GM21515 (cell line): ENCODE data around the gene TEX44.

Source experiments
- ATAC-seq: cut with Tn5 transposase; IDR thresholded peaks from one replicate; pipeline ENCODE4 v1.9.1; 2021; ENCODE audit not compliant: unreplicated experiment

The TEX44 gene

GRCh38 chr2:231604685-231605606, 12.3 kb downstream of the TEX44 start:
- peak; percentile 79 for ATAC-seq

DNA sequence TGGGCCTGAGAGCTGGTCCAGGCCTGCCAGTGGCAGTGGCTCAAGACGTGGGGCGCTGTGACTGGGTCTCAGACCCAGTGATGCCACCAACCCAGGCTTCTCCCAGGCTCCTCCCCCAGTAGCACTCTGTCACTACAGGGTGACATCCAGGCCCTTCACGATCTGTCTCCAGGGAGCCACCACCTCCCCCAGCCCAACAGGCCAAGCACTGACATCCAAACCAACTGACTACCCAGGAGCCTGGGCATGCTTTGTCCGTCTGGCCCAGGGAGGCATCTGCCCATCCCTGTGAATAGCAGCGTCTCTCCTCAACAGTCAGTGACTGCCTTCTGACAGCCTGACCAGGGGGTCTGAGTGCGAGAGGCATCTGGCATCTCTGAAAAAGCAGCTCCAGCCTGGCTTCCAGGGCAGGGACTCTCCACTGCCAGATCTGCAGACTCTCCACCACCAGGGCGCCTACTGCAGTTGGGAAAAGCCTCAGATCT, 13.0 kb downstream of the TEX44 start:
- ATAC-seq: no peak

DNA sequence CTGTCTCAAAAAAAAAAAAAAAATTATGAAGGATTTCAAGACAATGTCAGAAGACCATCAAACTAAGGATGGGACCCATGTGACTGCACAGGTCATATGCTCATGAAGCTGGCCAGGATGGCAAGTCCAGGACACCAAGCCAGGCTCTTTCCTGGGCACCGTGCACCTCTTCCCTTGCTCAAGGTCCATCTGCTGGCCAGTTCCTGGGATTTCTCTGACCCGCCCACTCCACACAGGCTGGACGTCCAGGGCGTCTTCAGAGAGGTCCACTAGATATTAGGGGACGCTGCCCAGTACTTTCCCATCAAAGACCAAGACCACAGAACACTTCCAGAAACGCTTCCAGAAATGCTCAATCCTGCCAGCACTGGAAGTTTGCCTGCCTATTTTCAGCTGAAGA, 14.3 kb downstream of the TEX44 start:
- ATAC-seq: no peak

DNA sequence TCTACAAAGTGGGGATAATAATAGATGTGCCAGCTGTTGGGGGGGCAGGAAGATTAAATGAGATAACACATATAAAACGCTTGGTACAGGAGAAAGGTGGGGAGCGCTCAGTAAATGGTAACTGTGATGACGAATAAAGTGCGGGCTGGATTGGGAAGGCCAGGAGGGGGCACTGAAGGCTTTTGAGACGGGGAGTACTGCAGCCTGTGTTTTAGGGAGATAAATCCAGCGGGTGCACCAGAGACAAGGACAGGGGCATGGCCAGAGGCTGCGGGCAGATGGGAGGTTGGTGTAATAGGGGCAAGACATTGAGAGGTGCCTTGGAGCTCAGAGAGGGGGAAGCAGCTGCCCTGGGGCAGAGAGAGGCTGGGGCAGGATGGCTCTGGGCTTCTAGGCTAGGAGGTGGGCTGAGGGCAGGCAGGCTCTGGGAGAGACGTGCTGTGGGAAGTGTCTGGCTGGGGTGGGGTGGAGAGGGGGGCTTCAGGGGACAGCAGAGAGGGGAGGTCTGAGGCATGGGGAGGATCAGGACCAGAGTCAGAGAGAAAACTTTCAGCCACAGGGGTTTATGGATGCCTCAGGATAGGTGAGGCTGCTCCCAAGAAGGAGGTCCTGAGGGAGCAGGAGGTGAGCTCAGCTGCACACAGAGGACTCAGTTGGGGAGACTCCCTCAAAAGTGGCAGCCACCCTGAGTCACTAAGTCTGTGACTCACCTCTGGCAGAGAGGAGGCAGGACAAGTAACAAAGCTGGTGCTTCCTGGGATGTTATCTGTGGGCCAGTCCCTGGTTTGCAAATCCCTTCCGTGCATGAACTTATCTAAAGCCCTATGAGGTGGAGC, 18.8 kb downstream of the TEX44 start:
- no peak for ATAC-seq

GRCh38 chr2:231612109-231612455, 19.4 kb downstream of the TEX44 start:
- no peak for ATAC-seq

- peak; percentile 38 for ATAC-seq
These were observed 20.0 kb downstream of the TEX44 start for GRCh38 chr2:231612456-231613330.

DNA sequence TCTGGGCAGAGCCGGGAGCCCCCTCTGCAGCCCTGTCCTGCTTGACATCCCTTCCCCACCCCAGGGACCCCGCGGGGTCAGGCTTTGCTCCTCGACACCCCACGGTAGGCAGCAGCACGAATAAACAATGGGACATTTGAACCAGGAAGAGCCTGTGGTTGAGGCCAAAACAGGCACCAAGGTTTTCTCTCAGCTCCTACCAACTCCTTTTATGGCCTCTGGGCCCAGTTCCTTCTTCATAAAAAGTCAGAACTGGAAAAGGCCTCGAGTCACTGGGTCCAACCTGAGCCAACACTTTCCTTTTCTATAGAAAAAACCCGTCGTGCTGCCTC, 20.6 kb downstream of the TEX44 start:
- peak; percentile 3 for ATAC-seq

DNA sequence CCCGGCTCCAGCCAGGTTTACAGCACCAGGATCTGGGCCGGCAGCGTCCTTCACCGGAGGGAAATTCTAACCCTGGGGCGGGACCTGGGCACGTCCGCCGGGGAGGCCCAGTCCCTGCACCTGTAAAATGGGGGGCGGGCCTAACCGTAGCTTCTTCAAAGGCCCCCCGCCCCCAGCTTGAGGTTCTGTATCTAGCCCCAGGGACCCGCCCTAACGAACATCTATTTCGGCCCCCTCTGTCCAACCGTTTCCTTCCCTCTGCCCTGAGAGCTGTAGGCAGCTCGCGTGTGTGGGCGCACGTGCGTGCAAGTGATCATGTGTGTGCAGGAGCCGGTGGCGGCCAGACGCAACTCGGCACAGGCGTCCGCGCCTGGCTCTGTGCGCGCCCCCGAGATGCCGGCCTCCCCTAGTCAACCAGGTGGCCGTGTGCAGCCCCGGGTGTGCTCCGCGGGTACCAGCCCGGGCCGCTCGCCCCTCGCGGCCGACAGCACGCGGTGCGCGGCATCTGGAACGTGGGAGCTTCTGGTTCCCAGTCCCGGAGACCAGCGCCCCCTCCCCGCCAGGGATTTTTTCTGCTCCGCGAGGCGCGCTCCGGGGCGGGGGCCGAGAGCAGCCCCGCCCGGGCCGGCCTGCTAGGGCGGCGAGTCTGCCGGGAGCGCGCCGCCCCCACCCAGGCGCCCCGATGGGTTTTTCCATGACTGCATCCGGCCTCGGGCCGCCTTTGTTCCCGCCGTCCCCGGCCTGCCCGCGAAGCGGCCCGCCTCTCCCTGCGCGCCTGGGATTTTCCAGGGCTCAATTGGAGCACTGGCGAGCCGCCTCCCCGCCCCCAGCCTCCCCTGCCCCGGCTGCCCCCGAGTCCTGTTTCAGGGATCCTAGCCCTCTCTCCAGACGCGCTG, 21.2 kb downstream of the TEX44 start:
- peak; percentile 73 for ATAC-seq

GRCh38 chr2:231614559-231615057, 21.9 kb downstream of the TEX44 start:
- no peak for ATAC-seq

GRCh38 chr2:231615058-231615671, 22.5 kb downstream of the TEX44 start:
- no peak for ATAC-seq

- no peak for ATAC-seq
These were observed 23.6 kb downstream of the TEX44 start for GRCh38 chr2:231616296-231616695.

- no peak for ATAC-seq
These were observed 24.6 kb downstream of the TEX44 start for GRCh38 chr2:231617059-231617926.

- no peak for ATAC-seq
These were observed 28.6 kb downstream of the TEX44 start for GRCh38 chr2:231621051-231621879.

GRCh38 chr2:231622963-231623362, 30.3 kb downstream of the TEX44 start:
- no peak for ATAC-seq

- no peak for ATAC-seq
These were observed 33.8 kb downstream of the TEX44 start for GRCh38 chr2:231626449-231626848.

DNA sequence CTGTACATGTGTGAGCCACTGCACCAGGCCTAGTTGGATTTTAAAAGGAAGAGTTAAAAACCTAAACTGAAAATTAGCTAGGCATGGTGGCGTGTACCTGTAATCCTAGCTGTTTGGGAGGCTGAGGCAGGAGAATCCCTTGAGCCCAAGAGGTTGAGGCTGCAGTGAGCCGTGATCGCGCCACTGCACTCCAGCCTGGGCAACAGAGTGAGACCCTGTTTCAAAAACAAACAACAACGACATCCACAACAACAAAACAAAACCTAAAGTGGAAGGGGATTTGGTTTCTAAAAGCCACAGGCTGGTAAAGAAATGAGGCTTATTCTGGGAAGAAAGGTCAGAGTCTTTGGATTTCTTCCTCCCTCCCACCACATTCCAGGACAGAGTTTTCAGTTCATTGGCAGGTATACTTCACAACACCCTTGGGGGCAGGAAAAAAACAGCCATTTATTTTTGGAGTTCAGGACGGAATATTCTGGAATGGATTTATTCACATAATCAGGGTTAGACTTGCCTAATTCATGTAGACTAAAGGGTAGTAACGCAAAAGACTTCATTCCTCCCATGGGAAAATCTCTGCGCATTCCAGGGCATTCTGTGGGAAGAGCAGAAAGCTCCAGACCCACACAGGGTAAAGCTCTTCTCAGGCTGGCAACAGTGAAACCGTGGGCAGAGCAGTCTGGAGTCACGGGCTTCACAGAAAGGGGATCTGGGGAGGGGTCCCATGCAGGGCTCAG, 34.9 kb downstream of the TEX44 start:
- ATAC-seq: no peak
